Testis (tissue), 3 donors: ENCODE data around the gene RNF220. TPM values are rescaled to one million over a fixed set of nuclear protein-coding genes. Genes with fewer than 3 reads are reported as not detected.

ENCODE experiments used
- DNase-seq: peaks from one replicate; pipeline ENCODE4 v3.0.0-alpha.2; 2019
- H3K27ac ChIP-seq, 2 donors: fragments of 200-600 bp; sonication (generic); one replicate each; pipeline ENCODE4 v1.5.1; 2019
- H3K27me3 ChIP-seq: fragments of 200-600 bp; sonication (generic); one replicate; pipeline ENCODE4 v1.5.1; 2019
- H3K36me3 ChIP-seq: fragments of 200-600 bp; sonication (generic); one replicate; pipeline ENCODE4 v1.5.1; 2017; ENCODE audit warnings: low read depth; ENCODE audit errors: missing control alignments
- H3K4me1 ChIP-seq: fragments of 200-600 bp; sonication (generic); one replicate; pipeline ENCODE4 v1.5.1; 2019
- H3K4me3 ChIP-seq, 2 donors: fragments of 200-600 bp; sonication (generic); one replicate each; pipeline ENCODE4 v1.5.1; 2017 to 2019
- H3K9me3 ChIP-seq: fragments of 200-600 bp; sonication (generic); one replicate; pipeline ENCODE4 v1.5.1; 2017
- CTCF ChIP-seq, 3 experiments: fragments of 450-650 bp in 2 of 3; fragments of 200-600 bp in 1 of 3; sonication (generic) in 1 of 3; IDR thresholded peaks; one replicate each; pipeline ENCODE4 v1.5.1; 2016 to 2019; ENCODE audit warnings: antibody characterized with exemption in 3 of 3, mild to moderate bottlenecking in 2 of 3, moderate library complexity in 1 of 3
- POLR2A ChIP-seq: fragments of 450-650 bp; IDR thresholded peaks from one replicate; pipeline ENCODE4 v1.6.1; 2017; ENCODE audit warnings: antibody characterized with exemption, mild to moderate bottlenecking, moderate library complexity
- WGBS, 2 donors: methylation state at CpG; one replicate each; pipeline ENCODE4 v1.1.5; 2018; 5-methylcytosine and 5-hydroxymethylcytosine counted together
- intact Hi-C: fragments of 100-400 bp; cut with DNase I; formaldehyde crosslinking; loops from one replicate; pipeline ENCODE4 v1.15.1; 2023; ENCODE audit warnings: low total_unique reads
- polyA plus RNA-seq: library from polyadenylated mRNA; stranded (reverse); fragments of 350-450 nt; fragmentation: Illumina TruSeq; extraction: RNeasy Lipid Tissue Mini Kit (QIAGEN cat#74804); gene quantifications from one replicate; pipeline ENCODE4 v1.2.3, GENCODE V29; 2014; ENCODE audit warnings: low read depth, low replicate concordance; ENCODE audit not compliant: insufficient read depth
- total RNA-seq, 2 donors: library from RNA; depleted of rRNA; stranded (reverse); fragments of >200 nt; gene quantifications; one replicate each; pipeline ENCODE4 v1.2.3, GENCODE V29; 2016

The RNF220 gene
- total and polyA plus RNA-seq, 3 donors from 2014 or later, result 99.3 to 148 (median 126) TPM

DNA sequence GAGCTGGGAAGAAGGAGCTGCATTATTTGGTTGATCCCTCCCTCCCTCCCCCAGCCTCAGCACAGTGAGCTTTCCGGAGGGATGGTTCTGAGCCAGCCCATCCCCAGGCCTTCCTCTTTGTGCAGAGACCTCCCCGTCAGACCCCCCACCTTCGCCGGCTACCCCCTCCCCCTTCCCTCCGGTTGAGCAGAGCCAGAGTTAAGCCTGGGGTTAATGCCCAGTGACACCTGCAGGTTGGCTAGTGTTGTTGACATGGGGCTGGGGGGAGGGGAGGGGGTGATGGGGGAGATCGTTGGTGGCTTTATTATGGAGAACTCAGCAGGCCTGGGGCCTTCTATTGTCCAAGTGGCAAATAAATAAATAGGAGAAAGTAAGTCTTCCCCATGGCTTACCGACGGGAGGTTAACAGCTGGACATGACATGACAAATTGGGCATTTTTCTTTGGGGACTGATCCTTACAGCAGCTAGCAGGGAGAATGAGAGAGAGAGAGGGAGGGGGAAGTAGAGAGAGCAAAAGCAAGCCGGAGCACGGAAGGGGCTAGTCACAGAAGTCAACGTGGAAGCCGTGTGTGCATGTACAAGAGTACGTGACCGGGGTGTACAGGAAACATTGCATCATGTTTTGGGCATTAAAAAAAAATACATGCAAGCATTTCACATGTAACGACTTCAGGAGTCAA, 138.1 kb downstream of the RNF220 start:
- WGBS, 2 donors, result 38 to 41% methylated on average over 15 of the region's 15 CpGs

DNA sequence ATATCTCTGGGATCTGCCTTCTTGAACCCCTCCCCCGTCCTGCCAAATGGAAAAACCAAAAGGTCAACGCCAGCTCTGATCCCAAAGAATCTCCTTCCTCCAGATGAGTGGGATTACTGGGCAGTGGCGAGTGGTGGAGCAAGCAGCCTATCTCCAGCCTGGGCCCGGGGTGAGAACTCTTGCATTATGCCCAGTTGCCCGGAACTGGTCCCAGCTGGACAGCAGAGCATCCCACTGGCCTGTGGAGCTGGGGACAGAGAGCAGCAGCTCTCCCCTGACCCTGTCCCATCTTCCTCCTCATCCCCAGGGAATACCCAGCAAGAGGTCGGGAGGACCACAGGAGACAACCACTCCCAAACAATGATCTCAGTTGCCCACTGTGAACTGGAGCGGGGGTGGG, 138.7 kb downstream of the RNF220 start:
- intact Hi-C loops, result no loop called here
- H3K4me3 ChIP-seq, result no peak overlapping the region
- no peaks in the 10 kb centered on the region for H3K36me3 ChIP-seq
- TF ChIP-seq CTCF (IDR thresholded peaks at IDR 0.05) (no peak), POLR2A (no peak)
- H3K4me1 ChIP-seq, result no peaks in the 10 kb centered on the region
- no peaks in the 10 kb centered on the region for H3K27me3 ChIP-seq
- H3K27ac ChIP-seq, result no peak overlapping the region
- no peaks in the 10 kb centered on the region for H3K9me3 ChIP-seq
- WGBS, 2 donors, result 57 to 68% methylated on average over 5 to 7 of the region's 7 CpGs
- DNase-seq, result no peak

More for the DNA sequence above, 138.1 kb downstream of the RNF220 start:
- Histone ChIP-seq H3K4me1 (no peaks in the 10 kb centered on the region), H3K4me3 (no peak overlapping the region), H3K36me3 (no peaks in the 10 kb centered on the region), H3K27ac (no peak overlapping the region), H3K27me3 (no peaks in the 10 kb centered on the region), H3K9me3 (no peaks in the 10 kb centered on the region)
- no peak for DNase-seq
- intact Hi-C loops, result no loop called here
- TF ChIP-seq CTCF (IDR thresholded peaks at IDR 0.05) (no peak), POLR2A (no peak)

- Histone ChIP-seq H3K4me3 (no peak overlapping the region), H3K4me1 (no peaks in the 10 kb centered on the region), H3K27ac (no peak overlapping the region), H3K36me3 (no peaks in the 10 kb centered on the region), H3K9me3 (no peaks in the 10 kb centered on the region), H3K27me3 (no peaks in the 10 kb centered on the region)
- WGBS, 2 donors, result 72 to 82% methylated on average over 9 of the region's 9 CpGs
- intact Hi-C loops, result no loop called here
- TF ChIP-seq POLR2A, result no peak
- TF ChIP-seq CTCF (IDR thresholded peaks at IDR 0.05), result no peak
- DNase-seq, result no peak
Observed at GRCh38 chr1:44544960-44545359, 139.9 kb downstream of the RNF220 start.

DNA sequence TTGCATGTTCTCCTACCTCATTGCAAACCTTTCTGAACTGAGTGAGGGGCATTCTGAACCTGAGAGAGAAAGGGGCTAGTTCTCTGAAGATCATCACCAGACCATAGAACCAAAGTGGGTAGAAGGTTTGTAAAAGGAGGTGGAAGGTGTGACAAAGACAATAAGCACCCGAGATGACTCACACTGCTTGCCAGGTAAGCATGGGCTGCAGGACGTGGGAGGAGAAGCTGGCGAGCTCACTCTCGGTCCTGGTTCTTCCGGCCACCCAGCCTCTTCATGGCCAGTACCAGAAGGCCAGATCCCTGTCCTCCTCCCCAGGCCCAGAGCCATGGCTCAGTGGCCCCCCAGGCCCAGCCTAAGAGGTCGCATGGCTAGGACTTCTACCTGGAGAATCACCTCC, 140.9 kb downstream of the RNF220 start:
- no peak for DNase-seq
- Histone ChIP-seq H3K4me3 (no peak overlapping the region), H3K4me1 (no peaks in the 10 kb centered on the region), H3K27me3 (no peaks in the 10 kb centered on the region), H3K9me3 (no peaks in the 10 kb centered on the region), H3K36me3 (no peaks in the 10 kb centered on the region), H3K27ac (no peak overlapping the region)
- TF ChIP-seq POLR2A, result no peak
- 63 to 77% methylated on average over 4 to 6 of the region's 6 CpGs for WGBS, 2 donors
- intact Hi-C loops, result no loop called here

GRCh38 chr1:44546403-44547053, 141.5 kb downstream of the RNF220 start:
- no peak overlapping the region for H3K4me3 ChIP-seq
- intact Hi-C loops, result no loop called here
- WGBS, 2 donors, result 61 to 66% methylated on average over 8 to 10 of the region's 10 CpGs
- no peak for TF ChIP-seq CTCF (IDR thresholded peaks at IDR 0.05)
- TF ChIP-seq POLR2A, result no peak
- H3K27ac ChIP-seq, result no peak overlapping the region
- DNase-seq, result no peak
- H3K36me3 ChIP-seq, result no peaks in the 10 kb centered on the region
- H3K9me3 ChIP-seq, result no peaks in the 10 kb centered on the region
- no peaks in the 10 kb centered on the region for H3K4me1 ChIP-seq
- H3K27me3 ChIP-seq, result no peaks in the 10 kb centered on the region
